ENCODE data around the gene DDX49.

DNA sequence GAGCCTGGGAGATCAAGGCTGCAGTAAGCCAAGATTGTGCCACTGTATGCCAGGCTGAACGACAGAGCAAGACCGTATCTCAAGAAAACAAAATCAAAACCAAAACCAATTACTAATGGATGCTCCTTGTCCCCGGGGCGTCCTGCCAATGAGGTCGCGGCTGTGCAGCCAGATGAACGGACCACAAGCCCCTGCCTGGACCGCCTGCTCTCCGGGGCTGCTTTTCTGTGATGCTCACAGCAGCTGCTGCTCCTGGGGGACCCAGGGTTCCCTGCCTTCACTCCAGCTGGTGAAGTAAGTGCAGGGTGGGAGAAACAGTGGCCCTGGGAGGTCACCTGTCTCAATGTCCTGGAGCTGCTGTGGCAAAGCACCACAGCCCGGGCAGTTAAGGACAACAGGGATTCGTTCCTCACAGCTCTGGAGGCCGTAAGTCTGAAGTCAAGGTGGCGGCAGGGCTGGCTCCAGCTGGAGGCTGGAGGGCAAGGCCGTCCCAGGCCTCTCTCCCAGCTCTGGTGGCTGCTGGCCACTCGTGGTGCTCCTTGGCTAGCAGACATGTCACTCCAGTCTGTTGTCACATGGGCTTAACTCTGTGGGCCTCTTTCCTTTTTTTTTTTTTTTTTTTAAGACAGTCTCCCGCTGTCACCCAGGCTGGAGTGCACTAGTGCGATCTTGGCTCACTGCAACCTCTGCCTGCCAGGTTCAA is 10.4 kb upstream of the DDX49 start:
- TF ChIP-seq CTCF (conservative IDR thresholded peaks at IDR 0.05; ENCODE audit: low read length): no peak
- no peak for TF ChIP-seq EZH2phosphoT487 (IDR thresholded peaks at IDR 0.05; ENCODE audit: borderline replicate concordance, low read depth, low read length)

Data from OCI-LY7 (cell line).